Erythroblast (primary cell): ENCODE measurements around the gene ATP5F1A.
"Not testable (repeated sequence)": the region's sequence is repeated elsewhere in the genome, so short reads cannot be mapped to it uniquely, and the experiment has no call there.

Experiments
- GATA1 ChIP-seq: IDR thresholded peaks from 2 replicates; pipeline ENCODE4 v1.6.1; 2011; ENCODE audit warnings: low read depth, mild to moderate bottlenecking, control low read depth, low read length, moderate library complexity
- POLR2A ChIP-seq: IDR thresholded peaks from 2 replicates; pipeline ENCODE4 v1.6.1; 2011; ENCODE audit warnings: mild to moderate bottlenecking, low read length

DNA sequence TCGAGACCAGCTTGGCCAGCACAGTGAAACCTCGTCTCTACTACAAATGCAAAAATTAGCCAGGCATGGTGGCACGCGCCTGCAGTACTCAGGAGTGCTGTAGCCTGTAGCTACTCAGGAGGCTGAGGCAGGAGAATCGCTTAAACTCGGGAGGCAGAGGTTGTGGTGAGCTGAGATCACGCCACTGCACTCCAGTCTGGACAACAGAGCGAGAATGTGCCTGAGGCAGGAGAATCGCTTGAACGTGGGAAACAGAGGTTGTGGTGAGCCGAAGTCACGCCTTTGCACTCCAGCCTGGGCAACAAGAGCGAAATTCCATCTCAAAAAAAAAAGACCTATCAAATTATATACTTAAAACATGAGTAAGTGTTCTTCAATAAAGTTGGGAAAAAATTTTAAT, 50.7 kb downstream of the ATP5F1A start:
- not testable (repeated sequence) for TF ChIP-seq POLR2A, GATA1
